HL-60/S4 (cell line): Measurements from ENCODE around the gene ST3GAL2.
"Not testable (repeated sequence)": the region's sequence is repeated elsewhere in the genome, so short reads cannot be mapped to it uniquely, and the experiment has no call there.

Experiments
- in situ Hi-C: fragments of 300-500 bp; cut with MboI; formaldehyde crosslinking; loops from 2 replicates; pipeline ENCODE4 v1.14.3; 2022; ENCODE audit warnings: low sequenced_read_pairs

The ST3GAL2 gene

DNA sequence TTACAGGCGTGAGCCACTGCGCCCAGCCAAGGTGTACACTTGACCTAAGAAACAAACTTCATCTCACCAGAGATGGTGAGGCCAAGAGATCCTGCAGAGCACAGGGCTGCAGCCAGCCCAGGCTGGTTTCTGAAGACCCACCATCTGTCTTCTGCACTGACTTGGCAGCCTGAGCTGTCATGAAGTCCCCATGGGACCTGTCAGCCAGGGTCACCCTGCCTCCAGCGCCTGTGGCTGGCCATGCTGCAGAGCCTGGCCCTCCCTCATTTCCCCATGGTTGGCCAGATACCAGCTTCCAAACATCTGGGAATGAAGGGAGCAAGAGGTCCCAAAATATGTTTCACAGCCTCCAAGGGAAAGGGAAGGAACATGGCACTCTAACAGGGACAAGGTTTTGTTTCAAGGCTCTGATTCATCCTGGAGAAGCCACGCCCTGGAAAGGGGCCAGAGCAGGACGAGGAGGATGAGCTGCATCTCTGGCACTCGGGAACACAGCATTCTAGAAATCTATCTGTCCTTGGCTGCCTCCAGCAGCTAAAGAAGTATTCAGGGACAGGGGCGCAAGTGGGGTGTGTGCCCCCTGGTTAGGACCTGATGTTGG is 46.9 kb downstream of the ST3GAL2 start:
- in situ Hi-C loops = no loop called here

DNA sequence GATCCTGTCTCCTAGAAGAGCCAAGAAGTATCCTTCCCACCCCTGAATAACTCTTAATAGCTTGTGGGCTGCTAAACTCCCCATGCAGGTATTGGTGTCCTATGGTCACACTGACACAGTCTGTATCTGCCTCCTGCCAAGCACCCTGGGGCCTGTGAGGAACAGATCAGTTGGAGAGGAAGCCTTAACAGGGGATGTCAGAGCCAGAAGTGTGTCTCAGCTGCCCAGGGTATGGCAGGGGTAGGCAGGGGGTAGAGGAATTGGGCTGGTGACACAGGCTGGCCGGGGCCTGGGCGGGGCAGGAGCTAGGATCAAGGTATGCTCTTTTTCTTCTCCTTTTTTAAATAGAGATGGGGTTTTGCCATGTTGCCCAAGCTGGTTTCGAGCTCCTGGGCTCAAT is 47.5 kb downstream of the ST3GAL2 start:
- in situ Hi-C loops = no loop called here

DNA sequence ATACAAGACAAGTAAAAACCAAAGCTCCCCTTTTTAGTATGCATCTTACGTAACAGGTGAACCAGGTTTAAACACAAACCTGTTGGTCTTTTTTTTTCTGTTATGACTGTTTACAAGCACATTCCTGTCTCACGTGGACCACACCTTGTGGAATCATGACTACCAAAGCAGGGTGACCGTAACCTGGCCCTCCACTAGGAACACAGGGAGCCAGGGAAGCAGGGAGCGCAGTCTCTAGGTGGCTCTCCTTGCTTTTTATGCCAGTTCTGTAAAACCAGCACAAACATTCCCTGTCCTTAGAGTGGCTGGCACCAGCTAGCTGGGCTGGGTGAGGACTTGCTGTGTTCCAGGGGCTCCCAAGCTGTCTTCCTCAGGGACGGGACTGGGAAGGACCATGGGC is 48.1 kb downstream of the ST3GAL2 start:
- in situ Hi-C loops = no loop called here

- in situ Hi-C loops = no loop called here
Measured at GRCh38 chr16:70388006-70388680, 50.8 kb downstream of the ST3GAL2 start.

DNA sequence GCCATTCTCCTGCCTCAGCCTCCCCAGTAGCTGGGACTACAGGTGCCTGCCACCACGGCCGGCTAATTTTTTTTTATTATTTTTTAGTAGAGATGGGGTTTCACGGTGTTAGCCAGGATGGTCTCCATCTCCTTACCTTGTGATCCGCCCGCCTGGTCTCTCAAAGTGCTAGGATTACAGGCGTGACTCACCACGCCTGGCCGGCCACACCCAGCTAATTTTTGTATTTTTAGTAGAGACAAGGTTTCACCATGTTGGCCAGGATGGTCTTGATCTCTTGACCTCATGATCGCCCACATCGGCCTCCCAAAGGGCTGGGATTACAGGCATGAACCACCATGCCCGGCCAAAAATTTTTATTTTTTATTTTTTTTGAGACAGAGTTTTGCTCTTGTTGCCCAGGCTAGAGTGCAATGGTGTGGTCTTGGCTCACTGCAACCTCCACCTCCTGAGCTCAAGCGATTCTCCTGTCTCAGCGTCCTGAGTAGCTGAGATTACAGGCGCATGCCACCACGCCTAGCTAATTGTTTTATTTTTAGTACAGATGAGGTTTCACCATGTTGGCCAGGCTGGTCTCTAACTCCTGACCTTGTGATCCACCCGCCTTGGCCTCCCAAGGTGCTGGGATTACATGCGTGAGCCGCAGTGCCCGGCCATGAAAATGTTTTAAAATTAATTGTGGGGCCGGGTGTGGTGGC is 52.5 kb downstream of the ST3GAL2 start:
- in situ Hi-C loops = not testable (repeated sequence)

GRCh38 chr16:70383421-70383960 is 55.4 kb downstream of the ST3GAL2 start:
- in situ Hi-C loops = no loop called here

DNA sequence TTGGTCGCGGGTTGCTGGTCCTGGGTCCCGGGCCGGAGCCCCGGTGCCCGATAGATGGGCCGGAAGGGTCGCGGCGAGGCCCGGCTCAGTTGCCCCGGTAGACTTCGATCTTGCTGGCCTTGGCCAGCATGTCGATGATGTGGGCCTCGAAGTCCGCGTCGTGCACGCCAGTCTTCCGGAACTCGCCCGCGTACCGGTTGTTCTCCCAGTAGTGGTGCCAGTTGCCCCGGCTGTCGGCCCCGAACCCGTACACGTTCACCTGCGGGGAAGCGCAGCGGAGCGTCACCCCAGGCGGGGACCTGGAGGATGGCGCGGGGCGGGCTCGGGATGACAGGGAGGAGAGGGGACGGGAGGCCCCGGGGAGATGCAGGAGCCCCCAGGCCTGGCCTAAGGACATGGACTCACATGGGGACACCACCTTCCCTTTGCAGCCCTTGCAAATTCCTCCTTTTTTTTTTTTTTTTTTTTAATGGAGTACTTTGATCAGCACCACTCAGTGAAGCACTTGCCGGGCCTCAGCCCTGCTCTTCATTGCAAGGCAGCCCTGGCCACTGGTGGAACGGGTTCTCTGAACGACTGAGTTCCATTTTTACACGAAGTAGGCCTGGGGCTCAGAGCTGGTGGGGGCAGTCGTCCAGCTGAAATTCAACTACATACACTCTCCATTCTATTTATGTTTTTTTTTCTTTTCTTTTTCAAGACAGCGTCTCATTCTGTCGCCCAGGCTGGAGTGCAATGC is 57.1 kb downstream of the ST3GAL2 start:
- in situ Hi-C loops = no loop called here

DNA sequence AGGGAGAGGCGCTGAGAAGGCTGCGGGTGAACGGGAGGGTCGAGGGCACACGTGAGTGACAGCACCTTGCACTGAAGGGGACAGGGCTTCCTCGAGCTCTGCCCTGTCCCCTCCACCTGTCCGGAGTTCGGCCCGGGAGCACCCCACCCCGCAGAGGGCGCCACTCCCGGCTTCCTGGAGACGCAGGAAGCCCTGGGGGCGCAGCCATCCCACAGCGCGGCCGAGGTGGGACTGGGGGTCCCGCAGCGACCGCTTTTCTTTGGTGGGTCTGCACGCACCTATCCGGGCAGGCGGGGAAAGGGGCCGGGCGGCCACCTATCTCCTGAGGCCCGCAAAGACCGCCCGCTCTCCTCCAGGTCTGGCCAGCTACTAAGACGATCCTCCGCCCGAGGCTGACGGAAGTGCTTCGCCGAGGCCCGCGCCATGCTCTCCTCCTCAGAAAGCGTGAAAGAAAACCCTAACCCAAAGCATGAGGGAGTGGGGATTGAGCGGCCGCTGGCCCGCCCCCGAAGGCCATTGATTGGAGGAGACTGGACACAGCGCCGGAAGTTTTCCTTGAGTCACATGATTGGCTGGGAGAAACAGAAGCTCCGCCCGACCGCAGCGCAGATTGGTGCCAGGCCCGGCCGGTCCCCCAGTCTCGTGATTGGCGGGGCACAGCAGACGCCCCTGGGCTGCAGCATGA is 57.8 kb downstream of the ST3GAL2 start:
- in situ Hi-C loops = no loop called here

DNA sequence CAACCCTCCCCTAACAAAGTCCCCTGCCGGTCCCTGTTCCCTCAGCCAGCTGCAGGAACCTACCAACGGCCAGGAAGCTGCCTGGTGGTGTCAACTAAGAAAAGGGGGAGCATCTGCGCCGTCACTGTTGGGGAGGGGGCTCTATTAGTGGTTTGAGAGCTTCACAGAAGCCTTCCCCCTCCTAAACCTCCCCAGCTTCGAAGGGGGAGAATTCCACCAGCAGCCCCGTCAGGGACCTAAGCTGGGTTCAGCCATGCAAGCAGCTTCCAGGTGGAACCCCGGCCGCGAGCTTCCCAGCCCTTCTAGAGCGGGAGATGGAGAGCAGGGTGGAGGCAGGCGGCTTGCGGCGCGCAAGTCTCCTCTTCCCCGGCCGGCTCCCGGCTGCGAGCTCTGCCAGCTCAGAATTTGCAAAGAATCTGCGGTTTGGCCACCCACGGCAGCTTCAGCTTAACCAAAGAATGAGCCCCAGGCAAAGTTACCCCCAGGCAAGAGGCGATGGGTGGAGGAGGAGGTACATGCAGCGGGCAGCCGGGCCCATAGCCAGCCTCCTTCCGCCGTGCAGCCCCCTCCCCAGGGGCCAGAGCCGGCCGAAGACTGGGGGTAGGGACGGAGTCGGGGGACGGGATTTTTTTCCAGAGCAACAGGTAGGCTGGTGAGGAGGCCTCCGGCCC is 58.5 kb downstream of the ST3GAL2 start:
- in situ Hi-C loops = no loop called here

- in situ Hi-C loops = no loop called here
Measured at GRCh38 chr16:70378869-70379493, 59.9 kb downstream of the ST3GAL2 start.

GRCh38 chr16:70377782-70378181 is 61.1 kb downstream of the ST3GAL2 start:
- in situ Hi-C loops = no loop called here

- in situ Hi-C loops = no loop called here
Measured at GRCh38 chr16:70375636-70376611, 63.0 kb downstream of the ST3GAL2 start.

DNA sequence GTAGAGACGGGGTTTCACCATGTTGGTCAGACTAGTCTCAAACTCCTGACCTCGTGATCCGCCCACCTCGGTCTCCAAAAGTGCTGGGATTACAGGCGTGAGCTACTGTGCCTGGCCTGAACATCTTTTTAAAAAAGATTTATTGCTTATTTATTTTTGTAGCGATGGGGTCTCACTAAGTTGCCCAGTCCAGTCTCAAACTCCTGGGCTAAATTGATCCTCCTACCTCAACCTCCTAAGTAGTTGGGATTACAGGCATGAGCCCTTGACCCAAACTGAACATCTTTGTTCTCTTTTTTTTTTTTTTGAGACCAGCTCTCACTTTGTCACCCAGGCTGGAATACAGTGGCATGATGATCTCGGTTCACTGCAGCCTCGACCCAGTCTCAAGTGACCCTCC is 64.7 kb downstream of the ST3GAL2 start:
- in situ Hi-C loops = no loop called here

DNA sequence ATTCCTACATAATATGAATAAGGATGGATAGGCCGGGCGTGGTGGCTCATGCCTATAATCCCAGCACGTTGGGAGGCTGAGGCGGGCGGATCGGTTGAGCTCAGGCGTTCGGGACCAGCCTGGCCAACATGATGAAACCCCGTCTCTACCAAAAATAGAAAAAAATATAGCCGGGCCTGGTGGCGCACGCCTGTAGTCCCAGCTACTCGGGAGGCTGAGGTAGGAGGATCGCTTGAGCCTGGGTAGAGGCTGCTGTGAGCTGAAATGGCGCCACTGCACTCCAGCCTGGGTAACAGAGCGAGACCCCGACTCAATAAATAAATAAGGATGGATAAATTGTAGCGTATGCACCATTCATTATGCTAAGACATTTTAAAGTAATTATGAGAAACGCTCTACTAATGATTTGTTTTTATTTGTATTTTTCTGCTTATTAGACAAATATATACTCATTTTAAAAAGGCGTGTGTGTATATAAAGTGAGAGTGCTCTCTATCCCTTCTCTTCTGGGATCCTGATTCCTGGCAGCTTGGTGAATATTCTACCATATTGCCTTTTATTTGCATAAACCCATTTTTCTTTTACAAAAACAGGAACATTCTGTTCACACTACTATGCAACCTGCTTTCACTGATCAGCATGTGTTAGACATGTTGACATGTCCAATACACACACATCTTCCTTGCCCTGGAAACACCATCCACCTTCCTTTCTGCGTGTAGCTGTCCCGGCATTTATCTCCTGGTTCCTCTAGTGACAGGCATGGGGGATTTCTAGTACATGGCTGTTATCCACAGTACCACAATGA is 65.8 kb downstream of the ST3GAL2 start:
- in situ Hi-C loops = no loop called here

DNA sequence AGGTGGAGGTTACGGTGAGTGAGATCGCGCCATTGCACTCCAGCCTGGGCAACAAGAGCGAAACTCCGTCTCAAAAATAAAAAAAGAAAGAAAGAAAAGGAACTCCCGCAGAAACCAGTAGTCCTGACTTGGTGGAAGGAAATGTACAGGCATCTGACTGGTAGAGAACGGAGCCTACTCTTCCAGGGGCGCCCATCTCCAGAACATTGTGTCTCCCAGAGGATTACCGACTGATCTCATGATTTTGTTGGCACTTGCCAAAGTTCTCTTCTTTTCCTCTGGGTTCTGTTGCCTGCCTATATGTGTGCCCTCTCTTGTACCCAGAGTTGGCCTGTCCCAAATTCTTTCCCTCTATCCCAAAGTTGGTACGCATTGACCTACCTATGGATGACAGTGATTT is 68.0 kb downstream of the ST3GAL2 start:
- in situ Hi-C loops = no loop called here

GRCh38 chr16:70370145-70370544 is 68.8 kb downstream of the ST3GAL2 start:
- in situ Hi-C loops = not testable (repeated sequence)

GRCh38 chr16:70364399-70364798 is 74.5 kb downstream of the ST3GAL2 start:
- in situ Hi-C loops = no loop called here

- in situ Hi-C loops = no loop called here
Measured at GRCh38 chr16:70359552-70359951, 79.3 kb downstream of the ST3GAL2 start.
